HG03442 (cell line): ENCODE data around the gene WDFY2.

Source experiments
- ATAC-seq: cut with Tn5 transposase; IDR thresholded peaks from one replicate; pipeline ENCODE4 v1.9.1; 2021; ENCODE audit warnings: mild to moderate bottlenecking, moderate library complexity; ENCODE audit not compliant: unreplicated experiment

Gene WDFY2

DNA sequence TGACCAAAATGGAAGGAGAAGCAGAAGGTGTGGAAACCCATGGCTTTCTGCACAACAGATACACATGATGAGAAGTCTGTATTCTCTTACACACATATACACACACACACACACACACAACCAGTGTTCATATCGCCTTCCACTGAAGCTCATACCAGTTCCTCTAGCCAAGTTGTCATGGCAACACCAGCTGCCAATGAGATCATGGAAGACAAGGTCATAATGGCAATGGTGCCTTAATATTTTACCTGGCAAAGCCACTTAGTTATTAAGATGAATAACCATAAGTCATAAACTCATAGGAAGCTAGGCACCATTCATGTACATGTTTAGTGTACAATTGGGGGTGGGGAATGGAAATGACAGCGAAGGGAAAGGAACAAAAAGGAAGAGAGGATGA is 222.3 kb downstream of the WDFY2 start:
- ATAC-seq: no peak

DNA sequence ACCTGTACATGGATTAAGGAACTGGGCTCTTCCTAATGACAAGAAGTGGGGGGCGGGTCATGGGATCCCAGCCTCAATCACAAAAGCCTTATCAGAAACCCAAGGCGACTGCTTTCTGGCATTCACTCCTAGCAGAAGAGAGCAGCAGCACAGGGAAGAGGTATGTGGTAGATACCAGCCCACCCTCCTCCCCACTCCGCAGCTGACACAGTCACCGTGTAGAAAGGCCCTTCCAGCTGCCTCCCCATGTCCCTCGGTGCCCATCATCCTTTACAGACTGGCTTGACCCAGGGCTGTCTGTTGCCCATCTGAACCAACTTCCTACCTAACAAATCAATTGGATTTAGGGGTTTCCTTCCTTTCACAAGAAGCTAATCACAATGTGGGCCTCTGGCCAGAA is 222.8 kb downstream of the WDFY2 start:
- no peak for ATAC-seq

DNA sequence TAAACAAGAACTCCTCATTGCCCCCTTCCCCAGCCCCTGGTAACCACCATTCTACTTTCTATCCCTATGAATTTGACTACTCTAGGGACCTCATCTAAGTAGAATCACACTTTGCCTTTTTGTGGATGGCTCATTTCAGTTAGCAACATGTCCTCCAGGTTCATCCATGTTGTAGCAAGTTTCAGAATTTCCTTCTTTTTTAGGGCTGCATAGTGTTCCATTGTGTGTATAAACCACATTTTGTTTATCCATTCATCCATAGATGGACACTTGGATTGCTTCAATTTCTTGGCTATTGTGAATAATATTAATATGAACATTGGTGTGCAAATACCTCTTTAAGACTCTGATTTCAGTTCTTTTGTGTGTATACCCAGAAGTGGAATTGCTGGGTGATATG is 224.5 kb downstream of the WDFY2 start:
- ATAC-seq: no peak

DNA sequence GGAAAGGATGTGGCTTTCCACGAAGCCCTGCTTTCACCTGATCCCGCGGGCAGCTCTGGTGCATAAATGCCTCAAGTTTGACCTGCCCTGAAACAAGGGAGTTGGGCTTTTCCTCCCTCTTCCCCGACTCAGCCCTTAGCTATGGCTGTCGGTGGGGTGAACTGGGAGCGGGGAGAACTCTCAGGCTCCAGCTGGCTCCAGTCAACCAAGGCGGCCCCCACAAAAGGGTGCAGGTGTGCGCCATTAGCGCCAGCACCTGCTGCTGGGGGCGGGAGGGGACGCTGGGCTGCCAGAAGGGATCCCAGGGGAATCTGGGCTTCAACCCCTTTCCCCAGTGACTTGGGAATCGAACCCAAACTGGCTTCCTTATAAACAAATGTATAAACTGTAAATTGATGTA is 226.8 kb downstream of the WDFY2 start:
- no peak for ATAC-seq

DNA sequence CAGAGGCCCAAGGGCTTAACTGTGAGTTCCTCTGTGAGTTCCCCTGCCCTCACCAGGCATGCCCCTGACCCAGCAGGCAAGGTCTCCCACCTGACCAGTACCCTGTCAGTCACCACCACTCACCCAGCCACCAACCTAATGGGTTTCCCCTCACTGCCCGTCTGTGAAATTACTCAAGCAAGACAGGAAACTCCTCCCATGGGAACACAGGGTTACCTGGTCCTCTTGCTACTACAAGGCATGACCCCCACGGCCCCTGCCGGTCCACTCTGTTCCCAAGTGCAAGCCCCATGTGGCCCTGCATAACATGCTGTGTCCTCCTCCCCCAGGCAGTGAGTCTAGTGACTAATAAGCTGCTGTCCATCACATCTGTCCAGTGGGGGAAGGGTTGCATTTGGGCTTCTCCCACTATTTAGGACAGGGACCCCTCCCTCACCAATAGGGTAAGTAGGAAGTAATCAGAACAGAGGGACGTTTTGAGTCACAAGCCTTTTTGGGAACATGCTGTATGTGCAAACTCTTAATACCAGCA is 227.7 kb downstream of the WDFY2 start:
- ATAC-seq: no peak

DNA sequence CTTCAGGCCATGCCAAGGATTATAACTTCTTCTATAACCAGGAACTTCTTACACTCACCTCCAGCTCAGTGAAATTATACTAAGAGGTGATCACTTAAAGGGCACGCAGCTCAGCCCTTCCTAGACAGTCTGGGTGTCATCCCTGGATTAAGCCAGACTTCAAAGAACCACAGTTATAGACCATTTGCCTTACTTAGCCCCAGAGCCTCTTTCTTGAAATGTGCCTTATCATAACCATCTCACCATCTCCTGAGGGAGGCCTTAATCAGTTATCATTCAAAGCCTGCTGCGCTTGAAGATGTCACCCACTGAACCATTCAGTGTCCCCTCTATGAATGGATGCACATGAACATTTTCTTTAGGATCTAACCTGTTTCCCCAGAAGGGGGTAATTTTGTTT is 229.8 kb downstream of the WDFY2 start:
- ATAC-seq: no peak

DNA sequence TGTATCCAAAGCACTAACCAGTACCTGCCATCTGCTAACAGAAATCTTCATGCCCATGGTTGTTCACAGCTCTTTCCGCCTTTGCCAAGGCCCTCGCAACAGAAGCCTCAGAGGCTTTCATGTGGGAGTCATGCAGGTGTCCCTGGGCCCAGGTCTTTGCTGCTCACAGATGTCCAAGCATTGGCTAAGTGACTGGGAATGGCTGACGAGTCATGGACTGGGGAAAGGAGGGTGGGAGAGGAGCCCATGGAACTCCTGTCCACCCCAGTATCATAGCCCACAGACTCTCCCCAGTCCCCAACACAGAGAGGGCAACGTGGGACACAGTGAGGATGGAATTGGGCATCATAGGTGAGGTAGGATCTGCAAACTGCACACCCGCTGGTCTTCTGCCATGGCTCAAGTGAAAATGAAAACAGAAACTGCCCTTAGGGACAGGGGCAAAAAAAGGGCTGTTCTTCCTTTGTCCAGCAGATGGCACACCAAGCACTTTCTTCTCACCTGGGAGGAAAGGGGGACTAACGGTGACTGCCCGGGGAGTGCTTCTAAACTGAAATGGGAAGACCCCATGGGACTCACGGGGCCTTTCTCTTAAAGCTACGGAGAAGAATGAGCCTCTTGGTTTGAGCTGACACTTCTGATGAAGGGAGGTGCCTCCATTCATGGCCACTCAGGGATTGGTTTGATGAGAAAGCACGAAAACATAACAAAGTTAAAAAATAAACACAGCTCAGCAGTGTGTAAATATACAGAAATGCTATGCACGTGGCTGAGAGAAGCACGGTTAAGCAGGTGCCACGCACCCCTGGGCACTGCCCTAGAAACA is 230.8 kb downstream of the WDFY2 start:
- peak; percentile 70 for ATAC-seq

DNA sequence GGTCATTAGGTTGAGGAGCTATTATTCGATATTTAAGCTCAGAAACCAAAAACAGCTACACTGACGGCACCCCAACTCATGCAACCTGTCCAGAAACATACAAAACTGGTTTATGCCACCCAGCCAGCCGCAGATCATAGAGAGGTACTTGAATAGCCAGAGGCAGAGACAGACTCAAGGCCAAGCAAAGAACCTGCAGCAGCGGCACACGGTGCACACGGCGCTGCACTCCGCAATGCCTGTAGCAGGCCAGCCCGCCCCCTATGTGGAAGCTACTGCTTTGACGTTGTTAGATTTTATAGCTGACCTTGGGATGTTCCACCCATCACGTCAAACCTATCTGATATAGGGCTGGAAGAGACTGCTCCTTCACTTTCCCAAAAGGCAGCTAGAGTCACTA is 231.6 kb downstream of the WDFY2 start:
- ATAC-seq: no peak

DNA sequence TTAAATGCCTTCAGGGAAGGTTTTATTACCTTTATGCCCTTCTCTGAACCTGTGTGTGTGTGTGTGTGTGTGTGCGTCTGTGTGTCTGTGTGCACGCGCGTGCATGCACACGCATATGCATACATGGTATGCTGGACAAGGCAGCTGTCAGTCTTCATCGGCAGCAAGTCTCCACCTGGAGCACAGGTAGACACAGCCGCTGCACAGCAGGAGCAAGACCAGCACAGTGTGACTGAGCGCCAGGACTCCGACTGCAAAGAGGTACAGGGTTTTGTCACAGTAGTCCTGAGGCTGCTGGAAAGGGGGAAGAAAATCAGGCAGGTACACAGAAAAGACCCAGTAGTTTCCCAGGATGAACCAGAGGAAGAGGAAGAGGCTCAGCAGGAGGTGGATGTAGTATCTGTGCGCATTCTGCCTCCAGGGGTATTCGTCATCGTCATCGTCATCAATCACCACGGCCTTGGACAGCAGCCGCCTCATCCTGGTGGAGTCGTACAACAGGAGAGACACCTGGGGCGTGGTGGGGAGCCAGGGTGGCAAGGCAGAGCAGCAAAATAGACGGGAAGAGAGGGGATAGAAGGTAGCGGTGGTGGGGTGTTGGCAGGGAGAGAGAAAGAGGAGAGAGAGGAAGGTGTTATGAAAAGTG is 232.5 kb downstream of the WDFY2 start:
- ATAC-seq: no peak
